ENCODE measurements around the gene SYCE1.

Gene SYCE1

GRCh38 chr10:133516057-133516456 lies 49.3 kb downstream of the SYCE1 start:
- in situ Hi-C loops (cut with MboI; ENCODE audit: low sequenced_read_pairs): no loop called here

DNA sequence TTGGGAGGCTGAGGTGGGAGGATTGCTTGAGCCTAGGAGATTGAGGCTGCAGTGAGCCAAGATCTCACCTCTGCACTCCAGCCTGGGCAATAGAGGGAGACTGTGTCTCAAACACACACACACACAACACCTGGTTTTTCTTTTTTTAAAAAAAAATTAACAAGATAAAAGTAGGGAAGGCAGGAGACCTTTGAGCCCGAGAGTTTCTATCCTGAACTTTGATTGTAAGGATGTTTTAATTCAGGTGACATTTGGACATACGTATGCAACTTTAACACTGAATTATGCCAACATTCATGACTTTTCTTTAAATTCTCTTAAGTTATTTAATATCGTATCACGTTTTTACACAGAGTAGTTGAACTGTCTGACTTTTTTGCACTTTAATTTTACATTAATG lies 49.9 kb downstream of the SYCE1 start:
- in situ Hi-C loops (cut with MboI; ENCODE audit: low sequenced_read_pairs): no loop called here

DNA sequence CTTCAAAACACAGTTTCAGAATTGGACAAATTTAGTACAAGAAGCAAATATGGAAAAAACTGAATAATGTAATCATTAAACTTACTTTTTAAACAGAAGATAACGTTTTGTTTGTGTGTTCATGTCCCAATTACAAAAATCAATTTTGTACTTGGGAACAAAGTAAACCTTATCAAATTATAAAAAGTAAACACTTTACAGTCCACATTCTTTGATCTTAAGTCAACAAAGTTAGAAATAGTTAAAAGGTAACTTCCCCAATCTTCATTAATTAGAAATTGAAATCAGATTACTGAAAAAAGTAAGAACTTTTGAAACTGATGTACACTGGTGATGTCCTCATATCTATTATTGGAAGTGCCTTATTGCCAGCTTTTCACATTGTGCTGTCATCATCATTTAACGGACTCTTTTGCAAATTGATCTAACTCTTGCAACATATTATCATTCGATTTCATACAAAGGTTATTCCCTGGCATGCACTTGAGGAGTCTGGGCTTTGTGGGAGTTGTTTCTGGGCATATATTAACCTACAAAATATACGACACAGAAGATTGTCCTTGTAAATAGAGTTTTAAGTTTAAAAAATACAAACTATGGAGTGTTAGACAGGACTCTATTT lies 53.4 kb downstream of the SYCE1 start:
- in situ Hi-C loops (cut with MboI; ENCODE audit: low sequenced_read_pairs): no loop called here

DNA sequence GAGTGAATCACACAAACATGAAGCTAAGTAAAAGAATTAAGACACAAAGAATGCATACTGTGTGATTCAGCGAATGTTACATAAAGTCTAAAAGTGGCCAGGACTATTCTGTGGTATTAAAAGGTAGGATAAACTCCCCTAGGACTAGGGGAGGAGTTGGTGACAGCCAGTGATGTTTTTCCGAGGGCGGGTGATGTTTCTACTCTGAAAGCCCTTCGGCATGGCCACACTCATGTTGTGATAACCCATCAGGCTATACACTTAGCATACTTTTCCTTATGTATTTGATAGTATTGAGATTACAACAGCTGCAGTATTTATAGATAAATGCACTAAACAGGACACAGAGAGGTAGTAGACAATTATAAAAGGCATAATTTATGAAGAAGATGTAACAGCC lies 54.0 kb downstream of the SYCE1 start:
- in situ Hi-C loops (cut with MboI; ENCODE audit: low sequenced_read_pairs): no loop called here

DNA sequence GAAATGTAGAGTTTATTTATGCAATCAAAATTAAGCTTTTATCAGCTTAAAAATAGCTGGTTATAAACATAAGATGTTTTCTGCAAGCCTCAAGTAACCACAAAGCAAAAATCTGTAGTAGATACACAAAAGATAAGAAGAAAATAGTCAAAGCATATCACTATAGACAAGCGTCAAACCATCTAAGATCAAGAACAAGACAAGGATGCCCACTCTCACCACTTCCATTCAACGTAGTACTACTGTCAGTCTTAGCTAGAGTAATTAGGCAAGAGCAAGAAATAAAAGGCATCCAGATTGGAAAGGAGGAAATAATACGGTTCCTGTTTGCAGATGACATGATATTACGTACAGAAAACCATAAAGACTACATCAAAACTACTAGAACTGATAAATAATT lies 55.7 kb downstream of the SYCE1 start:
- in situ Hi-C loops (cut with MboI; ENCODE audit: low sequenced_read_pairs): no loop called here
